HG03469 (cell line): Measurements from ENCODE around the gene RAMP3.
A peak's percentile ranks its signal among the peaks of the same experiment; 100 is the strongest.
"Not testable (repeated sequence)": the region's sequence is repeated elsewhere in the genome, so short reads cannot be mapped to it uniquely, and the experiment has no call there.

ENCODE experiments used
- ATAC-seq: cut with Tn5 transposase; IDR thresholded peaks from one replicate; pipeline ENCODE4 v1.9.1; 2021; ENCODE audit warnings: mild to moderate bottlenecking, moderate library complexity, moderate number of reproducible peaks; ENCODE audit not compliant: unreplicated experiment

The RAMP3 gene

DNA sequence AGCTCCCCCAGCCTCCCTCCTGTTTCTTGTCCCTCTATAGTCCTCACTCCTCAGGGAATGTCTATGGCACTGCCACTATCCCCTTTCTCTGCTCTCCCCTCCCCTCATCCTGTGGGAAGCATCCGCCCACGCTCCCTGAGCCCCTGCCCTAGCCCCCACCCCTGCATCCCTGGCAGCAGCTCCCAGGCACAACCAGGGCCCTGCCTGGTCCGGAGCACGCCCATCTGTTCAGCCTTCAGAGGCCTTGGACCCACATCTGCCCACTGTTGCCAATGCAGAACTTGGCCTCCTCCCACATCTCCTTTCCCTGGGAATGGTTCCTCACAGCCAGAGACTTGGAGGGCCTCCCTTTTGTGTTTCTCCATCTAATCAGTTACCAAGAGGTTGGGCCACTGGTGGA, 25.7 kb upstream of the RAMP3 start:
- no peak for ATAC-seq

DNA sequence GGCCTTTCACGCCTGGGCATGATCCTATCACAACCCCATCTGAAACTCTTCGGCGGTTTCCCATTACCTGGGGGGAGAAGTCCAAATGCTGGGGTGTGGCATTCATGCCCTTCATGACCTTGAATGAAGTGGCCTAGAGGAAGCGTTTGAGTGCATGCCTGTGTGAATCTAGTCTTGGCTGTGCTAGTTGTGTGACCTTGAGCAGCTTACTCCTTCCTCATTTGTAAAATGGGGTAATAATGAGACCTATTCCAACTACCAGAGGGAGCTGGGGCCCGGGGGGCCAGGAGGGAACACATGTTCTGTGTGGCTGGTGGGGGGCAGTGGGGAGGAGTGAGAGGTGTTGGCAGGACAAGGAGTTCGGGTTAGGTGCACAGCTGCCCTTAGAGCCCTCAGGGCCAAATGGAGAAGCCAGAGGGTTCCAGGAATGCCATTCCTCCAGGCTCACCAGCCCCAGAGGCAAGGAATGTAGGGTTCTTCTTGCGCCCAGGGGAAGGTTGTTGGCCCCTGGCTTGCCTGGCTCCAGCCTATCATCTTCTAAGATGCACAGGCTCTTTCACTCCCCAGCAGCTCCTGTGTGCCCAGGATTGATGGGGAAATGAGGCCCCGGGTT, 24.8 kb upstream of the RAMP3 start:
- ATAC-seq = no peak

DNA sequence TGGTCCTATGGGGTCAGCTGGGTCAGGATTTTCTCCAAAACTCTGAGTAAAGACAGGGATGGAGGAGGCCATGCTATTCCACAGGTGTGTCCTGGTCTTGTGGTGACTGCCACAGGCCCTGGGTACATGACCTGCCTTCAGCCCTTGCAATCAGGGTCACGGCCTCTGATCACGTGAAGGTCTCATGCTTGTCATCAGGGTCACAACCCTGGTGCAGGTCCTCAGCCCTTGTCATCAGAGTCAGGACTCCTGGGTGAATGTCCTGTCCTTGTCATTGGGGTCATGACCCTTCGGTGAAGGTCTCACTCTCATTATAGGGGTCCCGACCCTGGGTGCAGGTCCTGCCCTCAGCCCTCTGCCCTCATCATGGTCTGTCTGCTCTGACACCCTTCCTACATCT, 24.2 kb upstream of the RAMP3 start:
- no peak for ATAC-seq

DNA sequence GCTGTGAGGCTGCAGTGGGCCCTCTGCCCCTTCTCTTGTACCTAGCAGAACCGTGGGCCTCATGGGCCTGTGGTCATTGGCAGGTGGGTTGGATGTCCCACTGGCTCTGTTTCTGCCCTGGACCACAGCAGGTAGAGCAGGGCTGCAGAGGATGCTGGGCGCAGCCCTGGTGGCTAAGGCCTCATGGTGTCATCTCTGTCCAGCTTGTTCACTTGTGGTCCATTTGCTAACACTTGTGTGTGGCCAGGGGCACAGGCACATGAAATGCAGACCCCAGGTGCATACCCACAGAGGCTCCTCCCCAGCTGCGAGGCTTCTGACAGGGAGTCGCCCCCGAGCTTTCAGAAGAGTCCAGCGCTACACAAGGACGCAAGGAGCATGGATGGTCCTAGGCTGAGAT, 23.7 kb upstream of the RAMP3 start:
- ATAC-seq = no peak

DNA sequence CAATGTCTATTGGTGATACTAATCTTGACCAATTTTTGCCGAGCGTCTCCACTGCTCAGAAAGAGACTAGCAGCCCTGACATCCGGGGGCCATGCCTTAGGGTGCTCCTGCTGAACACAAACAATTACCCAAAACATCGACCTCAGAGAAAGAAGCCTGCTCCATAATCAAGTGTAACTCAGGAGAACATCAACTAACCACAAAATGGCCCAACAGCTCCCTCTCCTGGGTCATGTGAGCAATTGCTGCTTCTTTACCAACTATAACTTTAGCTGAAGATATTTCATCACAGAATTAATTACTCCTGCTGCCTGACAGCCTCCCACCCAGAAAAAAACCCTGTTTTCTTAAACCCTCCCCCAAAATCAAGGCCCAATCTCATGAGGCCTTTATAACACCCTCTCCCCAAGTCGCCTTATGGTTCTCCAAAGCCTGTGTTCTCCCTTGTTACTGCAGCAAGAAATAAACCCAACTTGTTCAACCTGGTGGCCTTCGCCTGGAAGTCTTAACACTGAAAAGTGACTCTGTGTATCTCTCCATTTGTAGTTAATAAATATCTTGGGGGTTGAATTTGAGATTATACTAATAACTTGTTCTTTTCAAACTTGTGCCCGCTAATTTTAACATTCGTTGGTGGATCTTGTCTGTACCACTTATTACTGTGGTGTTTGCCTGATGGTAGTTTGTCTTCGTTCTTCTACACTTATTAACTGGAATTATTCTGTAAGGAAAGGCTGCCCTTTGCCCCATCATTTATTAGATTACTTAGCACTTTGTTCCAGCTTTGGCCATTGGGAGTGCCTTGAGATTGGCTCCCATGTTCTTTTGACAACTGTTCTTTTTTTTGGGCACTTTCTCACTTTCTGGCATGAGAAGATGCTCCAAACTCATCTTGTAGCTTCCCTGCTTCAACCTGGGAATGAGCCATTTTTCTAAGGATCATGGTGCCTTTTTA, 21.2 kb upstream of the RAMP3 start:
- ATAC-seq = peak; percentile 52

DNA sequence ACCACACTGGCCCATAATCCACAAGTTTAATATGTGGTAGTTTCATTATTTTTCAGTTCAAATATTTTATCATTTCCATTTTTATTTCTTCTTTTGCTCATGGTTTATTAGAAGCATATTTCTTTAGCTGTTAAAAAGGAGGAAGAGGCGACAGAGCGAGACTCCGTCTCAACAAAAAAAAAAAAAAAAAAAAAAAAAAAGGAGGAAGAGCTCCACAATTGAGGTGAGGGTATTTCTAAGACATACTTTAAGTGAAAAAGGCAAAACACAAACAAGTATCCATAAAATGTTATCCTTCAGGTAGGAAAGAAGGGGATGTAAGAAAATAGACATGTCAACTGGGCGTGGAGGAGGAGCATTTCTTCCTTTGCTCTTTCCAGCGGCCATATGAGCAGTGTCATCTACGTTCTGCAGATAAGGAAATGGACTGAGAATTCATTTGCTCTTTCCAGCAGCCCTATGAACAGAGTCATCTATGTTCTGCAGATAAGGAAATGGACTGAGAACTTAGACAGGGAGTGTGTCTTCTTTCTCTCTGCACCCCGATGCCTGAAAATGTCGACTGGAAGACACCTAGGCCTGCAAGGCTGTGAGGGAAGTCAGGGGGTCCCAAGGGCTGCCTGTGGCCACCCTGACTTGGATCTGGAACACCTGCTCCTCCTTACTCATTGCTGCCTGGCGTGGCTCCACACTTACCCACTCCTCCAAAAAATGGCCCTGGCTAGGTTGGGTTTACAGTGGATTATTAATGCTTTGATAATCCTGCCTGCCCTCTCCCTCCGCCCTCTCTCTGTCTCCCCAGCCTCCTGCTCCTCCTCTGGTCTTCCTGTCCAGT, 18.9 kb upstream of the RAMP3 start:
- no peak for ATAC-seq

DNA sequence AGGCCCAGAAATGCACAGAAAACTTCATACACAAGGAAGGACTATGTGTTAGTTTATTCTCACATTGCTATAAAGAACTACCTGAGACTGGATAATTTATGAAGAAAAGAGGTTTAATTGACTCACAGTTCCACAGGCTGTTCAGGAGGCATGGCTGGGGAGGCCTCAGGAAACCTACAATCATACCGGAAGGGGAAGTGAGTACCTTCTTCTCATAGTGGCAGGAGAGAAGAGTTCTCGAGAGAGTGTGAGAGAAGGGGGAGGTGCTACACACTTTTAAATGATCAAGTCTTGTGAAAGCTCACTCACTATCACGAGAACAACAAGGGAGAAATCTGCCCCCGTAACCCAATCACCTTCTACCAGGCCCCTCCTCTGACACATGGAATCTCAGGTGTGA, 16.8 kb upstream of the RAMP3 start:
- no peak for ATAC-seq

DNA sequence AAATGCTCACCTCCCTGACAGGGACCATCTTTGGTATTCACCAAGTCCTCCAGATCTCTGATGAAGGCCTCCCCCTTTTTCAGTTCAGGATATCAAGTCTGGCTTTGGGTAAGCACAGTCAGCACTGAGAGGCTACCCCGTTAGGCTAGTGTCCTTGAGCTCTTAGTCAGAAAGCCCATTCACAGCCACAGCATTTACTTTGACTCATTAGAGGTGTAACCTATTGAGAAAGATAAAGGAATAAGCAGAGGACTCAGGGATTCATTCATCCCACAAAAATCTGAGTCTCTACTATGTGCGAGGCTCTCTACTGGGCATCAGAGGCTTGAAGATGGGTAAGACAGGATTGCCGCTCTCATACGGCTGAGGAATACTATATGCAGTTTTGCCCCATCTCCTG, 14.0 kb upstream of the RAMP3 start:
- ATAC-seq = no peak

DNA sequence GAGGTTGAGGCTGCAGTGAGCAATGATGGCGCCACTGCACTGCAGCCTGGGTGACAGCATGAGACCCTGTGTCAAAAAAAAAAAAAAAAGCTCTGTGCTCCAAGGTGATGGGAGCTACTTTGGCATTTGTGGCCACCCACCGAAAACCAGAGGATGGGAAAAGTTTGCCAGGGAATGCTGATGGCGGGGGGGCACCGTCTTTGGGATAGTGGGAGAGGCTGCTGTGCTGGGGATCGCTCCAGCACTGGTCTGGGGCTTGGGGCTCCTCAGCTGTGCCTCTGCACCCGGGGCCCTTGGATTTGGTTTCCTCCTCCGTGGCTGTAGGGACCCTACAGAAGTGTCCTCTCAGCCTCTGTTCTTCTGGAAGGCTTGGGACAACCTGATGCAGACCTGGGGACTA, 11.7 kb upstream of the RAMP3 start:
- no peak for ATAC-seq

DNA sequence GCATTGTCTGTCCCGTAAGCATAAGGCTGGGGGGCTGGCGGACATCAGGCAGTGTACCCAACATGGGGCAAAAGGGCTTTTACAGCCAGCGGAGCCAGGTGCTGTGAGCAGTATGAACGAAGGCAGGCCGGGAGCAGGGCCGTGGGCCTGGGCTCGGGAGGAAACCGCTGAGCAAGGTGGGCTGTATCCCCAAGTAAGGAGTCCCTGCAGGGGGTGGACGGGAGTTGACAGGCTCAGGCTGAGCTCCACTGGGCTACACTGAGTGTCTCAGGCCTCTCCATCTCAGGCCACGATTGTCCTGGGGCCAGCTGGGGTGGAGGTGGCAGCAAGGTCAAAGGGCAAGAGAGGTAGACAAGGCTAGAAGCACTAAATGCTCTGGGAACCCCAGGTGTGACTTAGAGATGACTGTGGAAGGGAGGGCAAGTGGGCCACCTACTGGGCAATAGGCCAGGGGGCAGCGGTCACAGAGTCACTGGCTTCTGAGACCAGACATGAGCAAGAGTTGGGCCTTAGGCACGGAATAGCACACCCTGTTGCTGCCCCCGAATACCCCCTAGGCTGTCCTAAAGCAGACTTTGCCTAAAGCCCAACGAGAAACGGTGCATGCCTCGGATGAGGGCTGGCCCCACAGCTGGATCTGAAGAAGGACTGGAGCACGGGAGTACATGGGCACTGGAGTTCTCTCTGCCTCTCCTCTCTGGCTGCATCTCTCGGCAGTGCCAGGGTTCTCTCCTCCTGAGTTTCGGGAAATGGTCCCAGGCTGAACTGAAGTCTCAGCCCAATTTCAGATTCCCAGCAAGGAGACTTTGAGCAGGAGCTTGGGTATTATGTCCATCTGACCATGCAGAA, 10.8 kb upstream of the RAMP3 start:
- ATAC-seq = no peak

DNA sequence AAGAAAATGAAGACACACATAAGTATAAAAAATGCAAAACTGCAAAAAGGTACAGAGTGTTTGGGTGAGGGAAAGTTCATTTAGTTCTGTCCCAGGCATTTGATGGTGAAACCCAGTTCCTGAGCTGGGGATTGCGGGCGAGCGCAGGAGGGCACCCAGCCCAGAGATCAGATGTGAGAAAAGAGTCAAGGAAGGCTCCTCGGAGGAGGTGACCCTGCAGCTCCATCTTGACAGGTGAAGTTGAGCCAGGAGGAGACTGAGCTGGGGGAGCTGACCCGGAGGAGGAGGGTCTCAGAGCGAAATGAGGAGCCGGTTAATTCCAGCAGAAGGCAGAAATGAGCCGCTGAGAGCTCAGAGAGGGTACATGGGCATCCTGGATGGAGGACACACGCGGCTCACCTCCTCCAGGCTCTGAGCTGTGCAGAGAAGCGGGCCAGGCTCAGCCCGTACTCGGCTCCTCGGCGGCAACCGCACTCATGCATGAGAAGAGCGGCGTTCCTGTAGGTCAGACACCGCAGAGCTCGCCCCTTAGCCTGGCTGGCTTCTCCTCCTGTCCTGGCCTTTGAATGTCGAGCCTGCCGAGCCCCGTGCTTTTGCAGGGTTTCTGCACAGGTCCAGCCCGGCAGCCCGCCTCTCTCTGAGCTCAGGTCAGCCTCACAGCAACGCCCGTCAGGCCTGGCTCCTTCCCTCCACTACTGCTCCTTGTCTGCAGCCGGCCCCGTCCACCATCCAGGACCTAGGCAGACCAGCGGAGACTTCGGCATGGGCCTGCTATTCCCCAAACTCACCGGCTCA, 9.5 kb upstream of the RAMP3 start:
- no peak for ATAC-seq

DNA sequence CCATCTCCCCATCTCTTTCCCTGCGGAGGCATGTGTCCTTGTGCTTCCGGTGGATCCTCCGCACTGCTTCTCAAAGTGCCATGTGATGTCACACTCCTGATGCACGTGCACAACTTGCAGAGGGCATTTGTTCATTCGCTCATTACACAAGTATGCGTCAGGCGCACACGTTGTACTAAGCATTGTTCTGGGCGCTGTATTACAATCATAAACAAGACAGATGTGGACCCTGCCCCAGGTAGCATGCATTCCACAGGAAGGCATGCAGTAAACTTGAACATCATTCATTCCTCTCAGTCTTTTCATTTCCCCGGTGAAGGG, 9.0 kb upstream of the RAMP3 start:
- no peak for ATAC-seq

DNA sequence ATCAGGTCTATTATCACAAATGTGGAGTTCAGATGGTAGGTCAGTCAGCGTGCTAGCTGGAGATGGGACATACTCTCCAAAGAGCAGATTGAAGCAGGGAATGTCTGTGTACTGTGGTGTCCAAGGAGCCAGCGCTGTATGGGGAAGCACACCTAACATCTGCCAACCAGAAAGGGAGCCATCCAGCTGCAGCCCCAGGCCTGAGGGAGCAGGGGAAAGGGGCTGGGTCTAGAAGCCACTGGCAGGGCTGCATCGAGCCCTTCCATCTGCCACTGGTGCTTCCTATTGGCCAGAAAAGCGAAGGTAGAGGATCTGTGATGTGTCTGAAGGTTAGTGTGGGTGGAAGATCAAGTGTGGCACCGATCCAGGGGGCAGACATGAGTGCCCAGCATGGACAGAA, 8.0 kb upstream of the RAMP3 start:
- no peak for ATAC-seq

DNA sequence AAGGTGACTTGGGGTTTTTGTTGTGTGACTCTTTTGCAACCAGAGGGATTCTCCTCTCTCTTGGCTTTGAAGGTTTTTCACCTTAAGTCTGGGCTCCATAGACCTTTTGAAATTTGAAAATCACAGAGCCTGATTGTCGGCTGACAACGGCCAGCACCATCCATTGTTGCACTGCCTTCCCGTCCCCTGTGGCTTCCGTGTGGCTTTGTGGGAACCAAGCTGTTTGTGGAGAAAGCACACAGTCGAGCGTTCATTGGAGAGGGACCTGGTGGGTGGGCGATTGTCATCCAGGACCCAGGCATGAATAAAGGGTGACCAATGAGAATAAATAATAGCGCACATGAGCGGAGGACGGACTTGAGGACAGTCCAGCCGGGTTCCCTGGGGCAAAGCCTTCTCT, 7.4 kb upstream of the RAMP3 start:
- no peak for ATAC-seq

DNA sequence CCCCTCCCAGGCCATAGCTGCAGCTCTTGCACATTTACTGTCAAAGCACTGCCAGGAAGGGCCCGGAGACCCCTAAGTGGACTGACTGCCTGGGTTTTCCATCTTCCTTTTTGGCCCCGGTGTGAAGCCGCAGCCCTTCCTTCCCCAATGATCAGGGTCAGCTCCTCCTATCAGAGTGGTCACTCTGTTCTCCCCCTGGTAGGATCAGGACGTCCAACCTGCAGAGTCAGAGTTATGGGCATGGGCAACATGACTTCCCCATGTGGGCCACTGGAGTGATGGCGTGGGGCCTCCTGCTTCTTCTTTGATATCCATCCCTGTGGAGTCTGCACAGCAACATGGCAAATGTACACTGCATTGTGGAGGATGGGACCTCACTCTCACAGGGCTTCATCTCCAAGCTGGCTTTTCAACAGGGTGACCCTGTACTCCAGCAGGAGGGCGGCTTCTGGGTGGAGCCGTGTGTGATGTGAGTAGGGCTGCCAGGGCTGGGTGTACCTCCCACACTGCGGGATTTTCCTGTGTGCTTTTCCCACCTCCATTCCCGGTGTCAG, 6.4 kb upstream of the RAMP3 start:
- ATAC-seq = no peak

DNA sequence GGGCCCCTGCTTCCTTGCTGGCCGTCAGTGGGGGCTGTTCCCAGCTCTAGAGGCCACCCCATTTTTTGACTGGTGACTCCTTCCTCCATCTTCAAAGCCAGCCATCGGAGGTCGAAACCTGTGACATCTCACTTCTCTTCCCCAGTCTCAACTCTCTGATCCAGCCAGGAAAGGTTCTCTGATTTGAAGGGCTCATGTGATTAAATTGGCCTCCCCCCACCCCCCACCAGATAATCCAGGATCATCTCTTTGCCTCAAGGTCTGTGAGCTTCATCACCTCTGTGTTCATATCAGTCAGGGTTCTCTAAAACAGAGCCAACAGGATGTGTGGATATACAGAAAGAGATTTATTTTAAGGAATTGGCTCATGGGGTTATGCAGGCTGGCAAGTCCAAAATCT, 5.6 kb upstream of the RAMP3 start:
- no peak for ATAC-seq

DNA sequence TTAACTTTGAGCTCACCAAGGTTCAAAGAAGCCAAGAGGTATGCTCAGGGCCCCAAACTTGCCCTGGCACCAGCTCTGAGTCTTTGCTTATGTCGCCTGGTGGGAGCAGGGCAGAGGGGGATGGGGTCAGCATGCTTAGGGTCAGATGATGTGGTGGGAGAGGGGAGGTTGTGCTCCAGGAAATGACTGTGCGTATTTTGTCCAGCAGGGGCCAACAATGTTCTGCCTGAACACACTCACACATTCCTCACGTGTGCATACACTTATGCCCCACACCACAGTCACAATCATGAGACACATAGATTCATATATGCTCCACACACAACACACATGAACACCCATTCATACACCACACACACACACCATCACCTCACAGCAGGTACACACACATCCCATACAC, 4.4 kb upstream of the RAMP3 start:
- ATAC-seq = no peak

DNA sequence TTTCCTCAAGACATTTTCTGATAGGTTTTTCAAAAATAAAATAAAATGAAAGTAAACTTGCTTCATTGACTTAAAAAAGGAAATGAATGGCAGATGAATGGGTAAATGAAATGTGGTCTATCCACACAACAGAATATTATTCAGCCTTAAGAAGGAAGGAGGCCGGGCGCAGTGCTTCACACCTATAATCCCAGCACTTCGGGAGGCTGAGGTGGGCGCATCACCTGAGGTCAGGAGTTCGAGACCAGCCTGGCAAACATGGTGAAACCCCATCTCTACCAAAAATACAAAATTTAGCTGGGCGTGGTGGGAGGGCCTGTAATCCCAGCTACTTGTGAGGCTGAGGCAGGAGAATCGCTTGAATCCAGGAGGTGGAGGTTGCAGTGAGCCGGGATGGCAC, 3.7 kb upstream of the RAMP3 start:
- ATAC-seq = not testable (repeated sequence)

DNA sequence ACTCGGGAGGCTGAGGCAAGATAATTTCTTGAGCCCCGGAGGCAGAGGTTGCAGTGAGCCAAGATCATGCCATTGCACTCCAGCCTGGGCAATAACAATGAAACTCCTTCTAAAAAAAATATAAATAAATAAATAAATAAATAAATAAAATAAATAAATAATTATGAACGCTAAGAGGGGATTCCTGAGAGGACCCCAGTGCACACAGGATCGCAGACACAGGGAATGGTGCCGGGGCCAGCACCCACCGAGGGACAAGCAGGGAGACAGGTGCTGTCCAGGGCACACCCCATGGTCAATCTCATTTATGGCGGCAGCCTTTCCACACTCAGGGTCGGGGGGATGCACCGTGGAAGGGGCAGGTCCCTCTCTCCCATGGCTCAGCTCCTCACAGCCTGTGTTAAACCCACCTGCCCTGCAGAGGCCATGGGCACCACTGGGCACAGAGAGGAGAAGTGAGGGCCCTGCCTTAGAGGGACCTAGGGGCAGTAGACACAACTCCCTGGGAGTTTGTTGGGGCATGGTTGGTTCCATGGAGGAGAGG, 2.2 kb upstream of the RAMP3 start:
- ATAC-seq = no peak
